K562 (cell line): ENCODE measurements around the gene TAF1D. TPM values are rescaled to one million over a fixed set of nuclear protein-coding genes. Genes with fewer than 3 reads are reported as not detected.

Source experiments
- BCOR ChIP-seq: fragments of 450-650 bp; IDR thresholded peaks from 2 replicates; pipeline ENCODE4 v1.6.1; 2016
- ESRRB ChIP-seq: fragments of 250-450 bp; sonication (Bioruptor Pico); IDR thresholded peaks from 2 replicates; pipeline ENCODE4 v1.5.0; 2020; ENCODE audit warnings: mild to moderate bottlenecking, moderate library complexity, borderline replicate concordance
- SNAPC5 ChIP-seq: fragments of 250-450 bp; sonication (Bioruptor Pico); IDR thresholded peaks from 2 replicates; pipeline ENCODE4 v1.8.0; 2021; ENCODE audit warnings: moderate library complexity, mild to moderate bottlenecking, inconsistent platforms
- THRAP3 ChIP-seq: fragments of 450-650 bp; IDR thresholded peaks from 2 replicates; pipeline ENCODE4 v1.6.1; 2016; ENCODE audit warnings: mild to moderate bottlenecking, inconsistent platforms, borderline replicate concordance
- ZBTB17 ChIP-seq: fragments of 450-650 bp; formaldehyde crosslinking; IDR thresholded peaks from 2 replicates; pipeline ENCODE4 v1.4.0; 2020; ENCODE audit warnings: mild to moderate bottlenecking
- ZKSCAN3 ChIP-seq: fragments of 250-450 bp; sonication (Bioruptor Pico); IDR thresholded peaks from 2 replicates; pipeline ENCODE4 v1.4.0; 2020
- ZNF695 ChIP-seq: fragments of 450-650 bp; formaldehyde crosslinking; IDR thresholded peaks from 2 replicates; pipeline ENCODE4 v1.4.0; 2020; ENCODE audit warnings: mild to moderate bottlenecking, moderate library complexity
- polyA plus RNA-seq, 8 experiments: library from polyadenylated mRNA; depleted of rRNA in 4 of 8; stranded (reverse) in 5 of 8; unstranded in 3 of 8; fragments of >200 nt; fragmentation: Nextera tagmentation in 2 of 8; fragmentation: Illumina TruSeq in 1 of 8; extraction: Ambion mirVana in 2 of 8; extraction: Trizol in 1 of 8; gene quantifications; 2 replicates each; pipeline versions ENCODE4 v1.2.1 to v1.2.3, GENCODE V29; 2011 to 2014; ENCODE audit warnings: inconsistent platforms in 1 of 8, missing spikeins in 1 of 8
- total RNA-seq, 7 experiments: library from RNA; depleted of rRNA in 6 of 7; stranded (reverse); fragments of >200 nt in 6 of 7; fragmentation: Illumina TruSeq in 2 of 7; extraction: Trizol in 2 of 7; gene quantifications; 2 replicates each; pipeline versions ENCODE4 v1.2.1 to v1.2.3, GENCODE V29; 2011 to 2021; ENCODE audit warnings: low replicate concordance in 1 of 7
- TF ChIP-seq, protein P1 (sequence below): fragments of 450-650 bp; IDR thresholded peaks from 2 replicates; pipeline ENCODE4 v1.6.1; 2017; ENCODE audit warnings: antibody characterized with exemption, mild to moderate bottlenecking
- TF ChIP-seq, protein P2 (sequence below), 2 experiments: fragments of 450-650 bp; conservative IDR thresholded peaks; 2 replicates each; pipeline ENCODE4 v1.6.1; 2017; ENCODE audit warnings: mild to moderate bottlenecking in 2 of 2, moderate library complexity in 2 of 2
- TF ChIP-seq, protein P3 (sequence below): fragments of 450-650 bp; IDR thresholded peaks from 2 replicates; pipeline ENCODE4 v1.6.1; 2016; ENCODE audit warnings: mild to moderate bottlenecking, moderate library complexity

TAF1D gene
- total and polyA plus RNA-seq, 9 of the 15 experiments (the other 6 are each of a cell fraction or from before 2014, with no cell fraction given): 122 to 347 (median 250) TPM

- TF ChIP-seq, protein P1, sequence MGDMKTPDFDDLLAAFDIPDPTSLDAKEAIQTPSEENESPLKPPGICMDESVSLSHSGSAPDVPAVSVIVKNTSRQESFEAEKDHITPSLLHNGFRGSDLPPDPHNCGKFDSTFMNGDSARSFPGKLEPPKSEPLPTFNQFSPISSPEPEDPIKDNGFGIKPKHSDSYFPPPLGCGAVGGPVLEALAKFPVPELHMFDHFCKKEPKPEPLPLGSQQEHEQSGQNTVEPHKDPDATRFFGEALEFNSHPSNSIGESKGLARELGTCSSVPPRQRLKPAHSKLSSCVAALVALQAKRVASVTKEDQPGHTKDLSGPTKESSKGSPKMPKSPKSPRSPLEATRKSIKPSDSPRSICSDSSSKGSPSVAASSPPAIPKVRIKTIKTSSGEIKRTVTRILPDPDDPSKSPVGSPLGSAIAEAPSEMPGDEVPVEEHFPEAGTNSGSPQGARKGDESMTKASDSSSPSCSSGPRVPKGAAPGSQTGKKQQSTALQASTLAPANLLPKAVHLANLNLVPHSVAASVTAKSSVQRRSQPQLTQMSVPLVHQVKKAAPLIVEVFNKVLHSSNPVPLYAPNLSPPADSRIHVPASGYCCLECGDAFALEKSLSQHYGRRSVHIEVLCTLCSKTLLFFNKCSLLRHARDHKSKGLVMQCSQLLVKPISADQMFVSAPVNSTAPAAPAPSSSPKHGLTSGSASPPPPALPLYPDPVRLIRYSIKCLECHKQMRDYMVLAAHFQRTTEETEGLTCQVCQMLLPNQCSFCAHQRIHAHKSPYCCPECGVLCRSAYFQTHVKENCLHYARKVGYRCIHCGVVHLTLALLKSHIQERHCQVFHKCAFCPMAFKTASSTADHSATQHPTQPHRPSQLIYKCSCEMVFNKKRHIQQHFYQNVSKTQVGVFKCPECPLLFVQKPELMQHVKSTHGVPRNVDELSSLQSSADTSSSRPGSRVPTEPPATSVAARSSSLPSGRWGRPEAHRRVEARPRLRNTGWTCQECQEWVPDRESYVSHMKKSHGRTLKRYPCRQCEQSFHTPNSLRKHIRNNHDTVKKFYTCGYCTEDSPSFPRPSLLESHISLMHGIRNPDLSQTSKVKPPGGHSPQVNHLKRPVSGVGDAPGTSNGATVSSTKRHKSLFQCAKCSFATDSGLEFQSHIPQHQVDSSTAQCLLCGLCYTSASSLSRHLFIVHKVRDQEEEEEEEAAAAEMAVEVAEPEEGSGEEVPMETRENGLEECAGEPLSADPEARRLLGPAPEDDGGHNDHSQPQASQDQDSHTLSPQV: peak; percentile 69; the same call in 1 of the 2 replicates
- TF ChIP-seq ZKSCAN3 (CRISPR knock-in tag) (no peak), ZNF695 (CRISPR knock-in tag) (0 out of 2 replicates have a peak, but pooled peaks have one; percentile 6), ZBTB17 (CRISPR knock-in tag) (no peak), BCOR (no peak), SNAPC5 (CRISPR knock-in tag) (no peak), THRAP3 (0 out of 2 replicates have a peak, but pooled peaks have one; percentile 2), ESRRB (CRISPR knock-in tag) (no peak)
- TF ChIP-seq, protein P2, sequence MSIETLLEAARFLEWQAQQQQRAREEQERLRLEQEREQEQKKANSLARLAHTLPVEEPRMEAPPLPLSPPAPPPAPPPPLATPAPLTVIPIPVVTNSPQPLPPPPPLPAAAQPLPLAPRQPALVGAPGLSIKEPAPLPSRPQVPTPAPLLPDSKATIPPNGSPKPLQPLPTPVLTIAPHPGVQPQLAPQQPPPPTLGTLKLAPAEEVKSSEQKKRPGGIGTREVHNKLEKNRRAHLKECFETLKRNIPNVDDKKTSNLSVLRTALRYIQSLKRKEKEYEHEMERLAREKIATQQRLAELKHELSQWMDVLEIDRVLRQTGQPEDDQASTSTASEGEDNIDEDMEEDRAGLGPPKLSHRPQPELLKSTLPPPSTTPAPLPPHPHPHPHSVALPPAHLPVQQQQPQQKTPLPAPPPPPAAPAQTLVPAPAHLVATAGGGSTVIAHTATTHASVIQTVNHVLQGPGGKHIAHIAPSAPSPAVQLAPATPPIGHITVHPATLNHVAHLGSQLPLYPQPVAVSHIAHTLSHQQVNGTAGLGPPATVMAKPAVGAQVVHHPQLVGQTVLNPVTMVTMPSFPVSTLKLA (conservative IDR thresholded peaks at IDR 0.05): peak; percentile 88
- TF ChIP-seq, protein P3, sequence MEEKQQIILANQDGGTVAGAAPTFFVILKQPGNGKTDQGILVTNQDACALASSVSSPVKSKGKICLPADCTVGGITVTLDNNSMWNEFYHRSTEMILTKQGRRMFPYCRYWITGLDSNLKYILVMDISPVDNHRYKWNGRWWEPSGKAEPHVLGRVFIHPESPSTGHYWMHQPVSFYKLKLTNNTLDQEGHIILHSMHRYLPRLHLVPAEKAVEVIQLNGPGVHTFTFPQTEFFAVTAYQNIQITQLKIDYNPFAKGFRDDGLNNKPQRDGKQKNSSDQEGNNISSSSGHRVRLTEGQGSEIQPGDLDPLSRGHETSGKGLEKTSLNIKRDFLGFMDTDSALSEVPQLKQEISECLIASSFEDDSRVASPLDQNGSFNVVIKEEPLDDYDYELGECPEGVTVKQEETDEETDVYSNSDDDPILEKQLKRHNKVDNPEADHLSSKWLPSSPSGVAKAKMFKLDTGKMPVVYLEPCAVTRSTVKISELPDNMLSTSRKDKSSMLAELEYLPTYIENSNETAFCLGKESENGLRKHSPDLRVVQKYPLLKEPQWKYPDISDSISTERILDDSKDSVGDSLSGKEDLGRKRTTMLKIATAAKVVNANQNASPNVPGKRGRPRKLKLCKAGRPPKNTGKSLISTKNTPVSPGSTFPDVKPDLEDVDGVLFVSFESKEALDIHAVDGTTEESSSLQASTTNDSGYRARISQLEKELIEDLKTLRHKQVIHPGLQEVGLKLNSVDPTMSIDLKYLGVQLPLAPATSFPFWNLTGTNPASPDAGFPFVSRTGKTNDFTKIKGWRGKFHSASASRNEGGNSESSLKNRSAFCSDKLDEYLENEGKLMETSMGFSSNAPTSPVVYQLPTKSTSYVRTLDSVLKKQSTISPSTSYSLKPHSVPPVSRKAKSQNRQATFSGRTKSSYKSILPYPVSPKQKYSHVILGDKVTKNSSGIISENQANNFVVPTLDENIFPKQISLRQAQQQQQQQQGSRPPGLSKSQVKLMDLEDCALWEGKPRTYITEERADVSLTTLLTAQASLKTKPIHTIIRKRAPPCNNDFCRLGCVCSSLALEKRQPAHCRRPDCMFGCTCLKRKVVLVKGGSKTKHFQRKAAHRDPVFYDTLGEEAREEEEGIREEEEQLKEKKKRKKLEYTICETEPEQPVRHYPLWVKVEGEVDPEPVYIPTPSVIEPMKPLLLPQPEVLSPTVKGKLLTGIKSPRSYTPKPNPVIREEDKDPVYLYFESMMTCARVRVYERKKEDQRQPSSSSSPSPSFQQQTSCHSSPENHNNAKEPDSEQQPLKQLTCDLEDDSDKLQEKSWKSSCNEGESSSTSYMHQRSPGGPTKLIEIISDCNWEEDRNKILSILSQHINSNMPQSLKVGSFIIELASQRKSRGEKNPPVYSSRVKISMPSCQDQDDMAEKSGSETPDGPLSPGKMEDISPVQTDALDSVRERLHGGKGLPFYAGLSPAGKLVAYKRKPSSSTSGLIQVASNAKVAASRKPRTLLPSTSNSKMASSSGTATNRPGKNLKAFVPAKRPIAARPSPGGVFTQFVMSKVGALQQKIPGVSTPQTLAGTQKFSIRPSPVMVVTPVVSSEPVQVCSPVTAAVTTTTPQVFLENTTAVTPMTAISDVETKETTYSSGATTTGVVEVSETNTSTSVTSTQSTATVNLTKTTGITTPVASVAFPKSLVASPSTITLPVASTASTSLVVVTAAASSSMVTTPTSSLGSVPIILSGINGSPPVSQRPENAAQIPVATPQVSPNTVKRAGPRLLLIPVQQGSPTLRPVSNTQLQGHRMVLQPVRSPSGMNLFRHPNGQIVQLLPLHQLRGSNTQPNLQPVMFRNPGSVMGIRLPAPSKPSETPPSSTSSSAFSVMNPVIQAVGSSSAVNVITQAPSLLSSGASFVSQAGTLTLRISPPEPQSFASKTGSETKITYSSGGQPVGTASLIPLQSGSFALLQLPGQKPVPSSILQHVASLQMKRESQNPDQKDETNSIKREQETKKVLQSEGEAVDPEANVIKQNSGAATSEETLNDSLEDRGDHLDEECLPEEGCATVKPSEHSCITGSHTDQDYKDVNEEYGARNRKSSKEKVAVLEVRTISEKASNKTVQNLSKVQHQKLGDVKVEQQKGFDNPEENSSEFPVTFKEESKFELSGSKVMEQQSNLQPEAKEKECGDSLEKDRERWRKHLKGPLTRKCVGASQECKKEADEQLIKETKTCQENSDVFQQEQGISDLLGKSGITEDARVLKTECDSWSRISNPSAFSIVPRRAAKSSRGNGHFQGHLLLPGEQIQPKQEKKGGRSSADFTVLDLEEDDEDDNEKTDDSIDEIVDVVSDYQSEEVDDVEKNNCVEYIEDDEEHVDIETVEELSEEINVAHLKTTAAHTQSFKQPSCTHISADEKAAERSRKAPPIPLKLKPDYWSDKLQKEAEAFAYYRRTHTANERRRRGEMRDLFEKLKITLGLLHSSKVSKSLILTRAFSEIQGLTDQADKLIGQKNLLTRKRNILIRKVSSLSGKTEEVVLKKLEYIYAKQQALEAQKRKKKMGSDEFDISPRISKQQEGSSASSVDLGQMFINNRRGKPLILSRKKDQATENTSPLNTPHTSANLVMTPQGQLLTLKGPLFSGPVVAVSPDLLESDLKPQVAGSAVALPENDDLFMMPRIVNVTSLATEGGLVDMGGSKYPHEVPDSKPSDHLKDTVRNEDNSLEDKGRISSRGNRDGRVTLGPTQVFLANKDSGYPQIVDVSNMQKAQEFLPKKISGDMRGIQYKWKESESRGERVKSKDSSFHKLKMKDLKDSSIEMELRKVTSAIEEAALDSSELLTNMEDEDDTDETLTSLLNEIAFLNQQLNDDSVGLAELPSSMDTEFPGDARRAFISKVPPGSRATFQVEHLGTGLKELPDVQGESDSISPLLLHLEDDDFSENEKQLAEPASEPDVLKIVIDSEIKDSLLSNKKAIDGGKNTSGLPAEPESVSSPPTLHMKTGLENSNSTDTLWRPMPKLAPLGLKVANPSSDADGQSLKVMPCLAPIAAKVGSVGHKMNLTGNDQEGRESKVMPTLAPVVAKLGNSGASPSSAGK: peak; percentile 80
Measured at GRCh38 chr11:93740730-93741093, 583 bp downstream of the TAF1D start (continued).
